Measurements from ENCODE around the gene CDH16.

The CDH16 gene

DNA sequence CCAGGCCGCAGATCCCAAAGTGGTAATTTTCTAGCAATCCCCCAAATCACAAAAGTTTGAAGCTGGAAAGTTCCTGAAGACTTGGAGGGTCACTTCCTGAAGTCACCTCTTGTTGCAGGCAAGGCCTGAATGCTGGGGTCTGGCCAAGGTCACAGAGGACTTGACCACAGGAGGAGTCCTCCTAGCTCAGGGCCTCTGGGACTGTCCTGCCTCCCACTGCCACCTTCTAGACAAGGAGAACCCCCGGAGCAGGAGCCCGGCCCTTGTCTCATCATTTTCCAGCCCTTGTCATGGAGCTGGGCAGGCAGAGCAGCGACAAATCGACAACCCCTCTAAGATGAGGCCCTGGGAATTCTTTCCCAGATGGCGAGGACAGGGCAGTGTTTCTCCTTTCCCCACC lies 330 bp downstream of the CDH16 start:
- POLR2A ChIA-PET = no interaction called here
- TF ChIP-seq, protein P1, sequence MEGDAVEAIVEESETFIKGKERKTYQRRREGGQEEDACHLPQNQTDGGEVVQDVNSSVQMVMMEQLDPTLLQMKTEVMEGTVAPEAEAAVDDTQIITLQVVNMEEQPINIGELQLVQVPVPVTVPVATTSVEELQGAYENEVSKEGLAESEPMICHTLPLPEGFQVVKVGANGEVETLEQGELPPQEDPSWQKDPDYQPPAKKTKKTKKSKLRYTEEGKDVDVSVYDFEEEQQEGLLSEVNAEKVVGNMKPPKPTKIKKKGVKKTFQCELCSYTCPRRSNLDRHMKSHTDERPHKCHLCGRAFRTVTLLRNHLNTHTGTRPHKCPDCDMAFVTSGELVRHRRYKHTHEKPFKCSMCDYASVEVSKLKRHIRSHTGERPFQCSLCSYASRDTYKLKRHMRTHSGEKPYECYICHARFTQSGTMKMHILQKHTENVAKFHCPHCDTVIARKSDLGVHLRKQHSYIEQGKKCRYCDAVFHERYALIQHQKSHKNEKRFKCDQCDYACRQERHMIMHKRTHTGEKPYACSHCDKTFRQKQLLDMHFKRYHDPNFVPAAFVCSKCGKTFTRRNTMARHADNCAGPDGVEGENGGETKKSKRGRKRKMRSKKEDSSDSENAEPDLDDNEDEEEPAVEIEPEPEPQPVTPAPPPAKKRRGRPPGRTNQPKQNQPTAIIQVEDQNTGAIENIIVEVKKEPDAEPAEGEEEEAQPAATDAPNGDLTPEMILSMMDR (IDR thresholded peaks at IDR 0.05; ENCODE audit: insufficient read depth, low read length, missing control alignments) = no peak
- no peak for DNase-seq (ENCODE audit: low read depth, low spot score)
- CTCF ChIA-PET = interaction anchor here (0.7 to 15.4 kb wide), 5 partner anchors 8 to 88 kb away, joined by 3 to 350 read pairs (median 4); partner anchors contain the start of genes NAE1 and RRAD
- H3K4me3 ChIP-seq (ENCODE audit: low read depth, low read length) = no peak overlapping the region

DNA sequence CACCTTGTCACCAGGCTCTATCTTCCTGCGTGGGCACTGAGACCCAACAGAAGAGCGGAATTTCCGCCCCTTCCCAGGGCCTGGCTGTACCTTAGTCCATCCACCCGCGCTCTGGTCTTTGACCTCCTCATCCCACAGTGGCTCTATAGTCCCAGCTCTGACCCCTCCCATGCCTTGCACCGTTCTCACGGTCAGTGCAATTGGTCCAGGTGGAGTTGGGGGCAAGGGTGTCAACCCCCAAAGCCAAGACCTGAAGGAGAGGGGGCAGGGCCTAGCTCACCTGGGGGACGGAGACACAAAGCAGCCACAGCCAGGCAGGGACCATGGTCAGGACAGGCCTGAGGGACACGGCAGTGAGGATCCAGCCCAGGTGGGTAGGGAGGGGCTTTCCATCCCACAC lies 944 bp downstream of the CDH16 start:
- TF ChIP-seq, protein P1 (IDR thresholded peaks at IDR 0.05; ENCODE audit: insufficient read depth, low read length, missing control alignments) = no peak
- ChIA-PET CTCF (interaction anchor here (0.7 to 15.4 kb wide), 4 partner anchors 9 to 37 kb away, joined by 3 to 350 read pairs (median 8); partner anchors contain the start of gene RRAD), POLR2A (no interaction called here)
- DNase-seq (ENCODE audit: low read depth, low spot score) = no peak
- no peak overlapping the region for H3K4me3 ChIP-seq (ENCODE audit: low read depth, low read length)

DNA sequence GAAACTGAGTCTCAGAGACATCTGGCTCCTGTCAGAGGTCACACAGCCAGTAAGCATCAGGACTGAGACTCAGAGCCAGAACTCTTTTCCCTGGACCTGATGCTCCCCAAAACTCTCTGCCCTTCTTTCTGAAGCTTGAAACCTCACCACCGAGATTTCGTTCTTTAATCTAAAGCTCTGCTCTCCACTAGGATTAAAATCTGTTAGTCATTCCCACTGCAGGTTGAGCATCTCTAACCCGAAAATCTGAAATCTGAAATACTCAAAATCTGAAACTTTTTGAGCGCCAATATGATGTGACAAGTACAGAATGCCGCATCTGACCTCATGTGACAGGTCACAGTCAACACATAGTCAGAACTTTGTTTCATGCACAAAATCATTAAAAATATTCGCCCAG lies 2.2 kb downstream of the CDH16 start:
- no peak overlapping the region for H3K4me3 ChIP-seq (ENCODE audit: low read depth, low read length)
- POLR2A ChIA-PET = no interaction called here
- TF ChIP-seq, protein P1 (IDR thresholded peaks at IDR 0.05; ENCODE audit: insufficient read depth, low read length, missing control alignments) = no peak
- no peak for DNase-seq (ENCODE audit: low read depth, low spot score)
- CTCF ChIA-PET = interaction anchor here (0.7 to 15.4 kb wide), 3 partner anchors 10 to 86 kb away, joined by 3 to 350 read pairs (median 11); partner anchors contain the start of genes NAE1 and RRAD

DNA sequence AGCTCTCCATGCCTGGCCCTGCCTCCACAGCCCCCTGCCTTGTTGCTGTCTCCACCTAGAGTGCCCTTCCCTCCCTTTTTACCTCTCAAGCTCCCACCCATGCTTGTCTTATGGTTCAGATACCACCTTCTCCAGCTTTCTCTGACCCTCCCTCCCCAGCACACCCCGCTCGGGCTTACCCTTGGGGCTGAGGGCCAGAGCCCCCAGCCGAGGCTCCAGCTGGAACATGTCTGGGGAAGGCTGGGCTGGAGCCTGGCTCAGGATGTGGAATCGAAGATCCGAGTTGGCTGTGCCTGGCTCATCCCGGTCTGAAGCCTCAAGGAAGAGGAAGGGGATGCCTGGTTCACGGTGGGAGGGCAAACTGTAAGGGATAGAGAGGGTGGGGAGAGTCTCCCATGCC lies 3.6 kb downstream of the CDH16 start:
- DNase-seq (ENCODE audit: low read depth, low spot score) = no peak
- POLR2A ChIA-PET = no interaction called here

DNA sequence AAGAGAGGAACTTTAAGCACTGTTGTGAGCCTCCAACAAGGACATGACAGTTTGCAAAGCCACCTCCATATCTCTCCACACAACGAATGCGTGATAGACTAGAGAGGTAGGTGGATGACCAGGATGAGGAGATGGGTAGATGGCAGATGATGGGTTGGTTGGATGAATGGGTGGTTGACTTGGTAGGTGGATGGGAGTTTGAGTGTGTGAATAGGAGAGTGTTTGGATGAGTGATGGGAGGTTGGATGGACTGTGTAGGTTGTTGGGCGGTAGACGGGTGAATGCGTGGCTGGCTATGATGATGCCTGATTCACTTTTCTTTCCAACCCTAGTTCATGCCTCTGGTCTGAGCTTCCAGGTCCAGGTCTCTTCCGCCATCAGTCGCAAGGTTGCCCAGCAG lies 4.1 kb downstream of the CDH16 start:
- CTCF ChIA-PET = interaction anchor here (15.4 kb wide), 1 partner anchor 13 kb away, joined by 350 read pairs; no protein-coding TSS in a partner anchor
- no peak overlapping the region for H3K4me3 ChIP-seq (ENCODE audit: low read depth, low read length)
- POLR2A ChIA-PET = no interaction called here
- DNase-seq (ENCODE audit: low read depth, low spot score) = no peak
- TF ChIP-seq, protein P1 (IDR thresholded peaks at IDR 0.05; ENCODE audit: insufficient read depth, low read length, missing control alignments) = no peak

More for the DNA sequence above, 3.6 kb downstream of the CDH16 start:
- CTCF ChIA-PET = interaction anchor here (15.4 kb wide), 1 partner anchor 13 kb away, joined by 350 read pairs; no protein-coding TSS in a partner anchor
- TF ChIP-seq, protein P1 (IDR thresholded peaks at IDR 0.05; ENCODE audit: insufficient read depth, low read length, missing control alignments) = no peak
- no peak overlapping the region for H3K4me3 ChIP-seq (ENCODE audit: low read depth, low read length)

DNA sequence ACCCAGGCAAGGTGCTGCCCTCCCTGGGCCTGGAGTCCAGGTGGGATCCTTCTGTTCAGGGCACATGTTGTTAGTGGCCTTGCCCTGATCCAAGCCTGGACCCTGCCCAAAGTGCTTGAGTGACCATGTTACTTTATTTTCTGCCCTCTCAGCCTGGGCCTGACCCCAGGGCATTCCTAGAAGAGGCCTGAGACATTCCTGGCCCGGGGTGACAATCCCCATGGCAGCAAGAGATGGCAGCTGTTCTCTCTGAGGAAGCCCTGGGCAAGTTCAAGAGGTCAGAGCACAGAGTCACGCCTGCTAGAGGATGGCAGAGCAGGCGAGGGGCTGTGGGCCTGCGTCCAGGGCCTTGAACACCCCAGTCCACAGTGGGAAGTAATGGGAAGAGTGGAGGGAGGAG lies 5.0 kb downstream of the CDH16 start:
- TF ChIP-seq, protein P1 (IDR thresholded peaks at IDR 0.05; ENCODE audit: insufficient read depth, low read length, missing control alignments) = no peak
- no peak overlapping the region for H3K4me3 ChIP-seq (ENCODE audit: low read depth, low read length)
- POLR2A ChIA-PET = no interaction called here
- CTCF ChIA-PET = interaction anchor here (1.1 to 24.6 kb wide), 3 partner anchors 8 to 41 kb away, joined by 3 to 350 read pairs (median 66); partner anchors contain the start of genes CDH16 and RRAD
- no peak for DNase-seq (ENCODE audit: low read depth, low spot score)

All from AG04449 (cell line).